Measurements from ENCODE around the gene GPRC6A. TPM values are rescaled to one million over a fixed set of nuclear protein-coding genes. Genes with fewer than 3 reads are reported as not detected.

GPRC6A gene, protein sequence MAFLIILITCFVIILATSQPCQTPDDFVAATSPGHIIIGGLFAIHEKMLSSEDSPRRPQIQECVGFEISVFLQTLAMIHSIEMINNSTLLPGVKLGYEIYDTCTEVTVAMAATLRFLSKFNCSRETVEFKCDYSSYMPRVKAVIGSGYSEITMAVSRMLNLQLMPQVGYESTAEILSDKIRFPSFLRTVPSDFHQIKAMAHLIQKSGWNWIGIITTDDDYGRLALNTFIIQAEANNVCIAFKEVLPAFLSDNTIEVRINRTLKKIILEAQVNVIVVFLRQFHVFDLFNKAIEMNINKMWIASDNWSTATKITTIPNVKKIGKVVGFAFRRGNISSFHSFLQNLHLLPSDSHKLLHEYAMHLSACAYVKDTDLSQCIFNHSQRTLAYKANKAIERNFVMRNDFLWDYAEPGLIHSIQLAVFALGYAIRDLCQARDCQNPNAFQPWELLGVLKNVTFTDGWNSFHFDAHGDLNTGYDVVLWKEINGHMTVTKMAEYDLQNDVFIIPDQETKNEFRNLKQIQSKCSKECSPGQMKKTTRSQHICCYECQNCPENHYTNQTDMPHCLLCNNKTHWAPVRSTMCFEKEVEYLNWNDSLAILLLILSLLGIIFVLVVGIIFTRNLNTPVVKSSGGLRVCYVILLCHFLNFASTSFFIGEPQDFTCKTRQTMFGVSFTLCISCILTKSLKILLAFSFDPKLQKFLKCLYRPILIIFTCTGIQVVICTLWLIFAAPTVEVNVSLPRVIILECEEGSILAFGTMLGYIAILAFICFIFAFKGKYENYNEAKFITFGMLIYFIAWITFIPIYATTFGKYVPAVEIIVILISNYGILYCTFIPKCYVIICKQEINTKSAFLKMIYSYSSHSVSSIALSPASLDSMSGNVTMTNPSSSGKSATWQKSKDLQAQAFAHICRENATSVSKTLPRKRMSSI
- not detected in 2 replicates for total RNA-seq

GRCh38 chr6:116828983-116829382 lies at the start of gene GPRC6A:
Gene GPRC6A (minus strand): TSS chr6:116829083. CDS start chr6:116829013, 70 bp downstream.

GRCh38 chr6:116876635-116877611 lies 48.0 kb upstream of the GPRC6A start, which contains the start of gene RFX6:
Gene RFX6 (plus strand): TSS chr6:116877242. CDS start chr6:116877276, 34 bp downstream.

DNA sequence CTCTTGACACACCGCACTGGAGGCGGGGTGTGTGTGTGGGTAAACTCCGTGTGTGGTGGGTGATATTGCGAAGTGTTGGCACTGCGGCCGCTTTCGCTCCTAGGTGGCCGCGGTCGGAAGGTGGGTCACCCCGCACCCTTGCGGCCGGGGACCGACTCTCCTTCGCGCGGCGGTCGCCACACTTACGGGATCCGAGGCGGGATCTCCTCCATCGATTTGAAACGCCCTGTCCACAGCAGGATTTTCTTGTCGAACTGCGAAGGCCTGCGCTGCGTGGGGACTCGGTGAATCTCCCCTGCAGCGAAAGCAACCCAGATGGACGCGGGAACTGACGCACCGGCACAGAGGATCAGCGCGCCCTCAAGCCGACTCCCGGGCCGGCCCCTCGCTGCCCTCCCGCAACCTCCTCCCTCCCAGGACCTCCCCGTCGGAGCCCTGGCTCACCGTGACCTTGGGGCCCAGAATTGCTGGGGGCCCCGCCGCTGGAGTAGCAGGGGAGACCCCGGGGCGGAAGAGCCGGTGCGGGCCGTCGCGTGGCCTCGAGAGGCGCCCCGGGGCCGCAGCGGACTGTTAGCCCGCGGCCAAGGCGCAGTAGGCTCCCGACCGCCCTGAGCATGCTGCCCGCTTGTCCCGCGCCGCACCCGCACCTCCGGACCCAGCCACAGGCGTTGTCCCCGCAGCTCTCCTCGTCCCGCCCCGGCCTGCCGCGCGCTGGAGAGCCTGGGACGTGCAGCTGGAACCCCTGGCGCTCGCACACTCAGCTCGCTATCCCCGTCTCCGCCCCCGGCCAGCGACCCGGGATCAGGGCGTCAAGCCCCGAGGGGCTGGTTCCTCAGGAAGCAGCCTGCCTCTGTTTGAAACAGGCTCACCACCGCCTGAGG lies 63.7 kb downstream of the GPRC6A start, which contains the start of gene FAM162B:
Gene FAM162B (minus strand): TSS at position 759 of the 881 bp plus-strand sequence. CDS start 143 bp downstream, at position 616.

Other genes with a start within 250 kb of the GPRC6A start
- 0.65 and 0.97 TPM in 2 replicates for gene RSPH4A, start 212.6 kb downstream of the GPRC6A start, total RNA-seq
- gene ZUP1, start 160.3 kb downstream of the GPRC6A start, total RNA-seq, result 8.9 and 9.9 TPM in 2 replicates
- gene KPNA5, start 147.9 kb downstream of the GPRC6A start, total RNA-seq, result 12.5 and 14.3 TPM in 2 replicates
- gene FAM162B, start 63.4 kb downstream of the GPRC6A start, total RNA-seq, result 0.61 and 0.81 TPM in 2 replicates
- gene RFX6, start 48.2 kb upstream of the GPRC6A start, total RNA-seq, result not detected in 2 replicates

All from hair follicle dermal papilla cell (primary cell).